Sigmoid colon (tissue), 4 donors: ENCODE results near the gene ZIC2.

Experiments
- POLR2AphosphoS5 ChIP-seq, 4 donors: sonication (generic); formaldehyde crosslinking; IDR thresholded peaks; one replicate each; pipeline ENCODE4 v1.6.1; 2017; ENCODE audit warnings: antibody characterized with exemption in 4 of 4
- TF ChIP-seq, protein P1 (sequence below), 4 experiments: fragments of 450-650 bp in 3 of 4; fragments of 200-600 bp in 1 of 4; IDR thresholded peaks; one replicate each; pipeline ENCODE4 v1.5.1; 2016 to 2019; ENCODE audit warnings: antibody characterized with exemption in 4 of 4, mild to moderate bottlenecking in 3 of 4, moderate library complexity in 2 of 4

- TF ChIP-seq POLR2AphosphoS5 (IDR thresholded peaks at IDR 0.05): no peak
- TF ChIP-seq, protein P1, sequence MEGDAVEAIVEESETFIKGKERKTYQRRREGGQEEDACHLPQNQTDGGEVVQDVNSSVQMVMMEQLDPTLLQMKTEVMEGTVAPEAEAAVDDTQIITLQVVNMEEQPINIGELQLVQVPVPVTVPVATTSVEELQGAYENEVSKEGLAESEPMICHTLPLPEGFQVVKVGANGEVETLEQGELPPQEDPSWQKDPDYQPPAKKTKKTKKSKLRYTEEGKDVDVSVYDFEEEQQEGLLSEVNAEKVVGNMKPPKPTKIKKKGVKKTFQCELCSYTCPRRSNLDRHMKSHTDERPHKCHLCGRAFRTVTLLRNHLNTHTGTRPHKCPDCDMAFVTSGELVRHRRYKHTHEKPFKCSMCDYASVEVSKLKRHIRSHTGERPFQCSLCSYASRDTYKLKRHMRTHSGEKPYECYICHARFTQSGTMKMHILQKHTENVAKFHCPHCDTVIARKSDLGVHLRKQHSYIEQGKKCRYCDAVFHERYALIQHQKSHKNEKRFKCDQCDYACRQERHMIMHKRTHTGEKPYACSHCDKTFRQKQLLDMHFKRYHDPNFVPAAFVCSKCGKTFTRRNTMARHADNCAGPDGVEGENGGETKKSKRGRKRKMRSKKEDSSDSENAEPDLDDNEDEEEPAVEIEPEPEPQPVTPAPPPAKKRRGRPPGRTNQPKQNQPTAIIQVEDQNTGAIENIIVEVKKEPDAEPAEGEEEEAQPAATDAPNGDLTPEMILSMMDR (IDR thresholded peaks at IDR 0.05): no peak
Observed at GRCh38 chr13:99959127-99959539, 22.5 kb upstream of the ZIC2 start.
